Parathyroid adenoma (tissue), 2 donors: ENCODE measurements around the gene SOX14.

ENCODE experiments used
- H2AFZ ChIP-seq: fragments of 300-600 bp; sonication (generic); one replicate; pipeline ENCODE4 v1.7.0; 2017; ENCODE audit warnings: antibody characterized with exemption, mild to moderate bottlenecking
- H3K27ac ChIP-seq: fragments of 300-600 bp; sonication (generic); one replicate; pipeline ENCODE4 v1.7.0; 2017
- H3K27me3 ChIP-seq: fragments of 300-600 bp; sonication (generic); one replicate; pipeline ENCODE4 v1.7.0; 2017; ENCODE audit warnings: low read length; ENCODE audit not compliant: control insufficient read depth, insufficient read depth
- H3K36me3 ChIP-seq: fragments of 300-600 bp; sonication (generic); one replicate; pipeline ENCODE4 v1.7.0; 2017; ENCODE audit warnings: low read length; ENCODE audit not compliant: control insufficient read depth, insufficient read depth
- H3K4me1 ChIP-seq: fragments of 300-600 bp; sonication (generic); one replicate; pipeline ENCODE4 v1.7.0; 2017; ENCODE audit warnings: control low read depth
- H3K4me2 ChIP-seq: fragments of 300-600 bp; sonication (generic); one replicate; pipeline ENCODE4 v1.7.0; 2017; ENCODE audit warnings: low read length
- H3K4me3 ChIP-seq: fragments of 300-600 bp; sonication (generic); one replicate; pipeline ENCODE4 v1.7.0; 2017; ENCODE audit warnings: low read depth, low read length
- H3K79me2 ChIP-seq: fragments of 300-600 bp; sonication (generic); one replicate; pipeline ENCODE4 v1.7.0; 2017; ENCODE audit warnings: control low read depth
- H3K9ac ChIP-seq: fragments of 300-600 bp; sonication (generic); one replicate; pipeline ENCODE4 v1.7.0; 2017; ENCODE audit warnings: mild to moderate bottlenecking
- H3K9me3 ChIP-seq: fragments of 300-600 bp; sonication (generic); one replicate; pipeline ENCODE4 v1.7.0; 2017; ENCODE audit warnings: low read length; ENCODE audit not compliant: control insufficient read depth
- CTCF ChIP-seq: fragments of 300-600 bp; sonication (generic); IDR thresholded peaks from one replicate; pipeline ENCODE4 v1.7.0; 2017; ENCODE audit warnings: antibody characterized with exemption, mild to moderate bottlenecking
- donor health status: primary hyperparathyroidism.

Gene SOX14

DNA sequence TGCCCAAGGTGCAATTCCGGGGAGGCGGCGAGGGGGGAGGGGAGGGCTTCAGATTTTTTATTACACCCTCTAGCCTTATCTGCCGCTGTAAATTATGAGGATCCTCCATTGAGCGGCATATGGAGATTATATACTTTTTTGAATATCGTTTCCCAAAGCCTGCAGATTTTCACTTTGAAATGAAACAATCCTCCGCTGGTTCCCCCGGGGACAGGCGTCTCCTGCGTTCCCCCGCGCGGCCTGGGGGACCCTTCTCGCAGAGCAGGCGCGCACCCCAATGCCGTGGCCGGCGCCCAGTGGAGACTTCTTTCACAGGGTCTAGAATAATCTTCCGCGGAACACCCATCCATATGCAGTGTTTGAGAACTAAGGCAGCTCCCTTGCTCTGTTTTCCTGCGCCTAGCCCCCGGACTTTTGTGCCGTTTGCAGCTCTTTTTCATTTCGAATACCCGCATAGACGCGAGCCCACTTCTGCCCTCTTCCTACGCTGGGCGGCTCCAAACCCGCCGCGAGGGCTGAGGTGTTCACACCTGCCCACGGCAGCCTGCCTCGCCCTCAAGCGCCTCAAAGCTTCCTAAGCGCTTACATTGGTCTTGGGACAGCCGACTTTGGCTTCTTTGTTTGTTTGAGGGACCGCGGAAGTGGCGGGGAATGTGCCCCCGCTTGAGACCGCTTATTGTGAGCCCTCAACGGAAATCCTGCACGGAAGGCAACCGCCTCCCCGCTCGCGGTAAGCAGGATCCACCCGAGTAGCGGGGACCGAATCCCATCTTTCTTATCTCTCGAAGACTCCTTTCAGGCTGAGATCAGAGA is 7.5 kb downstream of the SOX14 start:
- H3K9me3 ChIP-seq = no peaks in the 10 kb centered on the region
- H3K4me1 ChIP-seq = no peaks in the 10 kb centered on the region
- no peak overlapping the region for H3K4me3 ChIP-seq
- peaks cover 10% of the 10 kb centered on the region for H3K27me3 ChIP-seq
- H3K9ac ChIP-seq = no peak overlapping the region
- H3K27ac ChIP-seq = no peak overlapping the region
- no peak for TF ChIP-seq CTCF
- H3K4me2 ChIP-seq = peak overlapping the region; percentile 26
- H2AFZ ChIP-seq = peak overlapping the region; percentile 59
- H3K79me2 ChIP-seq = no peaks in the 10 kb centered on the region
- no peaks in the 10 kb centered on the region for H3K36me3 ChIP-seq

DNA sequence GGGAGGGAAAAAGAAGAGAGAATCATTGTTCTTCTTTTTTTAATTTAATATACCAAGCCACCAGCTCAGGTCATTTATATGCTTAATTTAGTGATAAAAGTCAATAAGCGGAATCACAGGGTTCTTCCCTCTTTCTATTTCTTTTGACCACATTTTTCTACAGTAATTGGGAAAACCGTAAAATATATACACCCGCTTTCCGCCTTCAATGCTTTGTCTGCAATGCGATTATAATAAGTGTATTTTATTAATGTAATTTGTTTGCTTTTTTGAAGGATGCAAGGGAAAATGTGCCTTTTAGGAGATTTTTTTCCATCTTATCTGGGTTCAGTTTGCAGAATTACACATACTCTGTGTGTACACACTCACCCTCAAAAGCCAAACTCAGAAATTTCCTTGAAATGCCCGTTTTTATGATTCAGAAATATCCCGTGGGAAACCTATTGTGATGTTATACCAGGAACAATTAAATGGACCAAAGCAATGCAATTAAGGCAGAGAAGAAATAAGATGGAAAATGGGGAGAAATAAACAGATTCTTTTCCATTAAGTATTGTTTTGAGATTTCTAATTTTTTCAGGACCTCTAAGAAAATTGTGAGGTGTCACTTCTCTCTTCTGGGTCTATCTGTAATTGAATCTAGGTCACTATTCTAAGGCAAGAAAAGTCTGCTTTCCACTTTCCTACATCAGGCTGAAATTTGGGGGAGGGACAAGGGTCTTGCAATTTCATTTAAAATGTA is 8.3 kb downstream of the SOX14 start:
- Histone ChIP-seq H3K4me2 (no peak overlapping the region), H3K27me3 (peaks cover 10% of the 10 kb centered on the region), H2AFZ (peak overlapping the region; percentile 59), H3K4me3 (no peak overlapping the region), H3K79me2 (no peaks in the 10 kb centered on the region), H3K27ac (no peak overlapping the region), H3K4me1 (no peaks in the 10 kb centered on the region), H3K9ac (no peak overlapping the region), H3K9me3 (no peaks in the 10 kb centered on the region), H3K36me3 (no peaks in the 10 kb centered on the region)
- TF ChIP-seq CTCF = no peak

DNA sequence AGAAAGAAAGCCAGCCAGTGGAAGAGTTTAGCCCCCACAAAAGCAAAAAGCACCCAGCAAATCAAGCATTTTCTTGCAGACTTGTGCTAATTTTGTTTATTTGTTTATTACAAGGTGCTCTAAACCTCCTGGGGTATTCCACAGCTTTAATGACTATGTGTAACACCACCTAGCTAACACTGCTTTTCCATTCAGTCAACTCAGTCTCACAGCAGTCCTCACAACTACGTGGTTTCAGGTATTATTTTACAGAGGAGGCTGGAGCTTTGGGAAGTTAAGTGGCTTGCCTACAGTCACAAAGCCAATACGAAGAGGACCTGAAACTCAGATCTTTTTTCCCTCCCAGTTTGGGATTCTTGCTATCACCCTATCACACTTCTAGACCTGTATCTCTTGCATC is 14.8 kb downstream of the SOX14 start:
- Histone ChIP-seq H2AFZ (no peak overlapping the region), H3K9me3 (no peaks in the 10 kb centered on the region), H3K79me2 (no peaks in the 10 kb centered on the region), H3K4me2 (no peak overlapping the region), H3K9ac (no peak overlapping the region), H3K27ac (no peak overlapping the region), H3K27me3 (no peaks in the 10 kb centered on the region), H3K4me3 (no peak overlapping the region), H3K36me3 (no peaks in the 10 kb centered on the region), H3K4me1 (no peaks in the 10 kb centered on the region)
- no peak for TF ChIP-seq CTCF

- H3K4me1 ChIP-seq = no peaks in the 10 kb centered on the region
- no peak overlapping the region for H3K27ac ChIP-seq
- no peak overlapping the region for H3K9ac ChIP-seq
- no peaks in the 10 kb centered on the region for H3K9me3 ChIP-seq
- no peaks in the 10 kb centered on the region for H3K79me2 ChIP-seq
- no peaks in the 10 kb centered on the region for H3K27me3 ChIP-seq
- no peak overlapping the region for H3K4me2 ChIP-seq
- no peaks in the 10 kb centered on the region for H3K36me3 ChIP-seq
- H2AFZ ChIP-seq = no peak overlapping the region
- H3K4me3 ChIP-seq = no peak overlapping the region
- TF ChIP-seq CTCF = no peak
Measured at GRCh38 chr3:137787529-137787928, 23.4 kb downstream of the SOX14 start.
